Superior temporal gyrus (tissue), 1 donor: ENCODE results near the gene GMCL2.

Source experiments
- DNase-seq: peaks from one replicate; pipeline ENCODE4 v3.0.0-alpha.2; 2016; ENCODE audit errors: extremely low spot score

The GMCL2 gene

DNA sequence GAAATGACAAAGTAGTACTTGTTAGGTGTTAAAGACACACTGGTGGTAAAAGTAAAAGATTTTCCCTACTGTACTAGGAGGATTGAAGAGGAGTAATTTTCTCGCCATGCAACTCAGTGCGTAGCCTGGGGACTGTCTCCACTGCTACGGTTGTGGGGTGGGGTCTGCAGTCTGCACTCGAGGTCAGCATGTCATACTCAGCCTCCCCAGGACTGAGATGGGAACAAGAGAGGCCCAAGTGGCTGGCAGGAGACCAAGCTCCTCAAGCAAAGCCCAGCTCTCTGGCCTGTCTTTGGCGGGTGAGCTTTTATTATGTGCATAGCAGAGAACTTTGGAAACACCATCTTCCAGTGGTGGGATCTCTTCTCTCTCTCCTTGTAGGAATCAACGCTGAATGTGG is 43.9 kb downstream of the GMCL2 start:
- DNase-seq, result no peak

DNA sequence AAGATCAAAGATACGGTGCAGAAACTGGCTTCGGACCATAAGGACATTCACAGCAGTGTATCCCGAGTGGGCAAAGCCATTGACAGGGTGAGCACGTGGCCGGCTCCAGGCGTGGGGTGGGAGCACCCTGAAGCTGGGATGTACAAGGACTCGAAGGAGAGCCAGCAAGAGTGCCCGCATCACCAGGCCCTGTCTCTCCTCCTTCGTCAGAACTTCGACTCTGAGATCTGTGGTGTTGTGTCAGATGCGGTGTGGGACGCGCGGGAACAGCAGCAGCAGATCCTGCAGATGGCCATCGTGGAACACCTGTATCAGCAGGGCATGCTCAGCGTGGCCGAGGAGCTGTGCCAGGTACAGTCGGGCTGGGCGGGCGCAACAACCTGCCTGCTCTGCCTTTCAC is 44.5 kb downstream of the GMCL2 start:
- no peak for DNase-seq

DNA sequence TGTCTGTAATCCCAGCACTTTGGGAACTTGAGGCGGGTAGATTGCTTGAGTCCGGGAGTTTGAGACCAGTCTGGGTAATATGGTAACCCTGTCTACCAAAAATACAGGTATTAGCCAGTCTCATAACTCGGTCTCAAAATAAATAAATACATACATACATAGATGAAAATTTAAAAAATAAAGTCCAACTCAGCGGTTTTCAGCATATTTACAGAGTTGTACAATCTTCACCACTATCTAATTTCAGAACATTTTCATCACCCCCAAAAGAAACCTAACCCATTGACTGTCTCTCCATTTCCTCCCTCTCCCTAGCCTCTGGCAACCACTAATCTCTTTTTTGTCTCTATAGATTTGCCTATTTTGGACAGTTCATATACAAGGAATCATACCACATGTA is 45.6 kb downstream of the GMCL2 start:
- no peak for DNase-seq

DNA sequence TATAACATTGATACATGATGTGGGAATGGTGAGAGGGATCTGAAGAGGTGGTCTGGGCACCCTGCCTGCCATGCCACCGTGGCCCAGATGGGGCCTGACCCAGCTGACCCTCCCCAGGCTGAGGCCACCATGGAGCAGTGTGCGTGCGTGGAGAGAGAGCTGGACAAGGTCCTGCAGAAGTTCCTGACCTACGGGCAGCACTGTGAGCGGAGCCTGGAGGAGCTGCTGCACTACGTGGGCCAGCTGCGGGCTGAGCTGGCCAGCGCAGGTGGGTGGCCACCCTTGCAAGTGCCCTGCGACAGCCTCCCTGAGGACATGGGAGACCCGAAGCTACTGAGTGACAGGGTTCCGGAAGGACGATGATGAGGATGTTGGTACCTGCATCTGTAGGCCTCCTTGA is 49.2 kb downstream of the GMCL2 start:
- DNase-seq, result no peak

DNA sequence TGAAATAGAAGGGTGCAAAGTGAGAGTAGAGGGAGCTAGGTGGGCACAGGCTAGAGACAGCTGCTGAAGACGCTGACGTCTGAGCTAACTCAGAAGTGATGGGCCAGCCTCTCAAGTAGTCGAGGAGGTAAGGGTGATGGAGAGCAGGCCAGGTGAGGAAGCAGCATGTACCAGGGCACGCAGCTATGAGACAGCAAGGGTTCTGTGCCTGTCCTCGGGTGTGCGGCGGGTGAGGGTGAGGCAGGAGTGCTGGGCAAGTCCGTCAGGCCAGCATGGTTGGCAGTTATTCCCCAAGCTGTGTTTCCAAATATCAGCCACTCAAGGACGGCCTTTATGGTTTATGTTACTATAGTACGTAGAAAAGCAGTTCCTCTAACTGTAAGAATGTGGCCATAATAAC is 50.2 kb downstream of the GMCL2 start:
- no peak for DNase-seq
